ENCODE data around the gene ANKRD33B. TPM values are rescaled to one million over a fixed set of nuclear protein-coding genes. Genes with fewer than 3 reads are reported as not detected.

Gene ANKRD33B
- total and polyA plus RNA-seq, 2 of the 13 experiments (the other 11 are each of a cell fraction or from before 2014, with no cell fraction given): 0.02 TPM; not detected in 1

DNA sequence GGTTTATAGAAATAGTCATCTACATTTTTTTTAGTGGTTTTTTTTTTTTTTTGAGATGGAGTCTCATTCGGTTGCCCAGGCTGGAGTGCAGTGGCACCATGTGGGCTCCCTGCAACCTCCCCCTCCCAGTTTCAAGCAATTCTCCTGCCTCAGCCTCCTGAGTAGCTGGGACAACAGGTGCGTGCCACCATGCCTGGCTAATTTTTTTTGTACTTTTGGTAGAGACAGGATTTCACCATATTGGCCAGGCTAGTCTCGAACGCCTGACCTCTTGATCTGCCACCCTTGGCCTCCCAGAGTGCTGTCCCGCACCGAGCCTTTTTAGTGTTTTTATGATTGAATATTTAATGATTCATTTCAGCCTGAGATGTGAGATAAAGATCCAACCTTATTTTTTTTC is 27.3 kb downstream of the ANKRD33B start:
- in situ Hi-C loops (cut with HindIII; ENCODE audit: extremely low pct_ligation_motif_present, low pct_unique_long_range_greater_than_20kb): no loop called here
- Histone ChIP-seq H3K4me2 (ENCODE audit: low read depth, low read length) (no peak overlapping the region), H3K27ac (ENCODE audit: extremely low read length, insufficient read depth, low read length) (no peak overlapping the region), H3K9me3 (ENCODE audit: low read length) (no peaks in the 10 kb centered on the region), H3K79me2 (ENCODE audit: insufficient read depth, low read length) (no peaks in the 10 kb centered on the region), H3K4me3 (replicated peaks in 1 of 3; ENCODE audit: insufficient read depth in 1 of 3, low read depth in 2 of 3, low read length in 3 of 3) (no peak overlapping the region), H3K9ac (ENCODE audit: insufficient read depth, low read depth, low read length) (no peak overlapping the region), H3K4me1 (ENCODE audit: insufficient read depth, low read length) (0 out of 2 replicates have a peak, but pooled peaks cover 13% of the 10 kb centered on the region), H3K36me3 (replicated peaks in 1 of 2; ENCODE audit: control insufficient read depth in 1 of 2, insufficient read depth in 2 of 2, low read length in 2 of 2) (no peaks in the 10 kb centered on the region), H4K20me1 (ENCODE audit: insufficient read depth, low read length) (no peaks in the 10 kb centered on the region), H3K27me3 (ENCODE audit: control insufficient read depth in 1 of 2, insufficient read depth in 2 of 2, low read length in 2 of 2) (no peaks in the 10 kb centered on the region), H2AFZ (ENCODE audit: low read length) (no peak overlapping the region)
- ATAC-seq (no peak), DNase-seq (ENCODE audit: low spot score) (no peak), FAIRE-seq (no peak)
- WGBS (ENCODE audit: low lambda C conversion rate): 15% methylated on average over 5 of the region's 6 CpGs
- BruUV-seq (replicated peaks): no TSS peak
- intact Hi-C loops (cut with micrococcal nuclease; ENCODE audit: unreplicated experiment): no loop called here
- POLR2A ChIA-PET: no interaction called here
- CTCF ChIA-PET (ENCODE audit: low intra/inter-chr PET ratio, low total read pairs): no interaction called here
- no peak for TF ChIP-seq ZNF333 (CRISPR knock-in tag; IDR thresholded peaks at IDR 0.05; ENCODE audit: borderline replicate concordance)
- TF ChIP-seq ZNF713 (CRISPR knock-in tag; IDR thresholded peaks at IDR 0.05): no peak
- TF ChIP-seq KAT8 (CRISPR knock-in tag; IDR thresholded peaks at IDR 0.05): no peak
- TF ChIP-seq NRL (CRISPR knock-in tag; IDR thresholded peaks at IDR 0.05; ENCODE audit: borderline replicate concordance): no peak
- TF ChIP-seq ZNF556 (CRISPR knock-in tag; IDR thresholded peaks at IDR 0.05; ENCODE audit: borderline replicate concordance): no peak
- TF ChIP-seq CEBPB (IDR thresholded peaks at IDR 0.05; ENCODE audit: borderline replicate concordance, low read depth, low read length): no peak
- TF ChIP-seq TBX2 (CRISPR knock-in tag; IDR thresholded peaks at IDR 0.05; ENCODE audit: borderline replicate concordance): no peak
- TF ChIP-seq RXRB (CRISPR knock-in tag; IDR thresholded peaks at IDR 0.05; ENCODE audit: borderline replicate concordance): no peak
- no peak for TF ChIP-seq ZFAT (CRISPR knock-in tag; conservative IDR thresholded peaks at IDR 0.05)
- TF ChIP-seq ZSCAN21 (CRISPR knock-in tag; IDR thresholded peaks at IDR 0.05; ENCODE audit: borderline replicate concordance): no peak
- TF ChIP-seq ZNF607 (CRISPR knock-in tag; IDR thresholded peaks at IDR 0.05; ENCODE audit: borderline replicate concordance): no peak
- TF ChIP-seq, protein P1, sequence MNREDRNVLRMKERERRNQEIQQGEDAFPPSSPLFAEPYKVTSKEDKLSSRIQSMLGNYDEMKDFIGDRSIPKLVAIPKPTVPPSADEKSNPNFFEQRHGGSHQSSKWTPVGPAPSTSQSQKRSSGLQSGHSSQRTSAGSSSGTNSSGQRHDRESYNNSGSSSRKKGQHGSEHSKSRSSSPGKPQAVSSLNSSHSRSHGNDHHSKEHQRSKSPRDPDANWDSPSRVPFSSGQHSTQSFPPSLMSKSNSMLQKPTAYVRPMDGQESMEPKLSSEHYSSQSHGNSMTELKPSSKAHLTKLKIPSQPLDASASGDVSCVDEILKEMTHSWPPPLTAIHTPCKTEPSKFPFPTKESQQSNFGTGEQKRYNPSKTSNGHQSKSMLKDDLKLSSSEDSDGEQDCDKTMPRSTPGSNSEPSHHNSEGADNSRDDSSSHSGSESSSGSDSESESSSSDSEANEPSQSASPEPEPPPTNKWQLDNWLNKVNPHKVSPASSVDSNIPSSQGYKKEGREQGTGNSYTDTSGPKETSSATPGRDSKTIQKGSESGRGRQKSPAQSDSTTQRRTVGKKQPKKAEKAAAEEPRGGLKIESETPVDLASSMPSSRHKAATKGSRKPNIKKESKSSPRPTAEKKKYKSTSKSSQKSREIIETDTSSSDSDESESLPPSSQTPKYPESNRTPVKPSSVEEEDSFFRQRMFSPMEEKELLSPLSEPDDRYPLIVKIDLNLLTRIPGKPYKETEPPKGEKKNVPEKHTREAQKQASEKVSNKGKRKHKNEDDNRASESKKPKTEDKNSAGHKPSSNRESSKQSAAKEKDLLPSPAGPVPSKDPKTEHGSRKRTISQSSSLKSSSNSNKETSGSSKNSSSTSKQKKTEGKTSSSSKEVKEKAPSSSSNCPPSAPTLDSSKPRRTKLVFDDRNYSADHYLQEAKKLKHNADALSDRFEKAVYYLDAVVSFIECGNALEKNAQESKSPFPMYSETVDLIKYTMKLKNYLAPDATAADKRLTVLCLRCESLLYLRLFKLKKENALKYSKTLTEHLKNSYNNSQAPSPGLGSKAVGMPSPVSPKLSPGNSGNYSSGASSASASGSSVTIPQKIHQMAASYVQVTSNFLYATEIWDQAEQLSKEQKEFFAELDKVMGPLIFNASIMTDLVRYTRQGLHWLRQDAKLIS (CRISPR knock-in tag; IDR thresholded peaks at IDR 0.05): no peak
- TF ChIP-seq, protein P2, sequence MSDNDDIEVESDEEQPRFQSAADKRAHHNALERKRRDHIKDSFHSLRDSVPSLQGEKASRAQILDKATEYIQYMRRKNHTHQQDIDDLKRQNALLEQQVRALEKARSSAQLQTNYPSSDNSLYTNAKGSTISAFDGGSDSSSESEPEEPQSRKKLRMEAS (IDR thresholded peaks at IDR 0.05): no peak
- TF ChIP-seq, protein P3, sequence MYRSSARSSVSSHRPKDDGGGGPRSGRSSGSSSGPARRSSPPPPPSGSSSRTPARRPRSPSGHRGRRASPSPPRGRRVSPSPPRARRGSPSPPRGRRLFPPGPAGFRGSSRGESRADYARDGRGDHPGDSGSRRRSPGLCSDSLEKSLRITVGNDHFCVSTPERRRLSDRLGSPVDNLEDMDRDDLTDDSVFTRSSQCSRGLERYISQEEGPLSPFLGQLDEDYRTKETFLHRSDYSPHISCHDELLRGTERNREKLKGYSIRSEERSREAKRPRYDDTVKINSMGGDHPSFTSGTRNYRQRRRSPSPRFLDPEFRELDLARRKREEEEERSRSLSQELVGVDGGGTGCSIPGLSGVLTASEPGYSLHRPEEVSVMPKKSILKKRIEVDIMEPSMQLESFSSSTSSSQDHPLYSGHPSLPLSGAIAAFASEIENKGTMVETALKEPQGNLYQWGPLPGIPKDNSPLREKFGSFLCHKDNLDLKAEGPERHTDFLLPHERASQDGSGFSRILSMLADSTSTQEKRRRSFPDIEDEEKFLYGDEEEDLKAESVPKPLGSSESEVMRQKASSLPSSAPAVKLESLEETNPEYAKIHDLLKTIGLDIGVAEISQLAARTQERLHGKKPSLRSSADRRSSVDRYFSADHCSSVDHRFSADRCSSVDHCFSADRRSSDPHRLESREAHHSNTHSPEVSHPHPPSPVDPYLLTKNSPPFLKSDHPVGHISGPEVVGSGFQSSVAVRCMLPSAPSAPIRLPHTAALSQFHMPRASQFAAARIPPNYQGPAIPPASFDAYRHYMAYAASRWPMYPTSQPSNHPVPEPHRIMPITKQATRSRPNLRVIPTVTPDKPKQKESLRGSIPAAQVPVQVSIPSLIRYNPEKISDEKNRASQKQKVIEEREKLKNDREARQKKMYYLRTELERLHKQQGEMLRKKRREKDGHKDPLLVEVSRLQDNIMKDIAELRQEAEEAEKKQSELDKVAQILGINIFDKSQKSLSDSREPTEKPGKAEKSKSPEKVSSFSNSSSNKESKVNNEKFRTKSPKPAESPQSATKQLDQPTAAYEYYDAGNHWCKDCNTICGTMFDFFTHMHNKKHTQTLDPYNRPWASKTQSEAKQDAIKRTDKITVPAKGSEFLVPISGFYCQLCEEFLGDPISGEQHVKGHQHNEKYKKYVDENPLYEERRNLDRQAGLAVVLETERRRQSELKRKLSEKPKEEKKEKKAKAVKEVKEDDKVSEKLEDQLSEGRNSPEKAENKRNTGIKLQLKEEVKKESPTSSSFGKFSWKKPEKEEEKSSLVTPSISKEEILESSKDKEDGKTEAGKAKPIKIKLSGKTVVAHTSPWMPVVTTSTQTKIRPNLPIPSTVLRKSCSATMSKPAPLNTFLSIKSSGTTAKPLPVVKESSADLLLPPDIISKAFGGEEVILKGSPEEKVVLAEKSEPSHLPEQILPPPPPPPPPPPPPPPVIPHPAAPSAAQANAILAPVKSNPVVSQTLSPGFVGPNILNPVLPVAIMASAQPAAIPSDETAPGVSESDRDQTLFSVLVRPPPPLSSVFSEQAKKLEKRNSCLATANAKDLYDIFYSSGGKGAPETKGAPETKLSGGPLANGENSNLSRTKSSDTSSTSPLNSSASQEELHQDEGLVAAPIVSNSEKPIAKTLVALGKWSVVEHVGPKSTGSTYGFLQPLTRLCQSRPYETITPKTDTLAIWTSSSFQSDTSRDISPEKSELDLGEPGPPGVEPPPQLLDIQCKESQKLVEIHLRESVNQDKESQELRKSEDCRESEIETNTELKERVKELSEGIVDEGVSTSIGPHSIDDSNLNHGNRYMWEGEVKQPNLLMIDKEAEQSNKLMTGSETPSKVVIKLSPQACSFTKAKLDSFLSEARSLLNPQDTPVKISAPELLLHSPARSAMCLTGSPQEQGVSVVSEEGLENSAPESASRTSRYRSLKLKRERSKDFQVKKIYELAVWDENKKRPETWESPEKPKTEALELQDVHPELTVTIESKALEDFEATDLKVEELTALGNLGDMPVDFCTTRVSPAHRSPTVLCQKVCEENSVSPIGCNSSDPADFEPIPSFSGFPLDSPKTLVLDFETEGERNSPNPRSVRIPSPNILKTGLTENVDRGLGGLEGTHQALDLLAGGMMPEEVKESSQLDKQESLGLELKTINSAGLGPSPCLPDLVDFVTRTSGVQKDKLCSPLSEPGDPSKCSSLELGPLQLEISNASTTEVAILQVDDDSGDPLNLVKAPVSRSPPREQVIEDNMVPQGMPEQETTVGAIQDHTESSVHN (CRISPR knock-in tag; IDR thresholded peaks at IDR 0.05): no peak
